Tibial nerve (tissue), 3 donors: ENCODE results near the gene MAP1LC3B.

Experiments
- CTCF ChIP-seq, 5 experiments: fragments of 200-600 bp in 3 of 5; fragments of 450-650 bp in 2 of 5; sonication (generic) in 3 of 5; IDR thresholded peaks; one replicate each; pipeline ENCODE4 v1.5.1; 2016 to 2019; ENCODE audit warnings: antibody characterized with exemption in 5 of 5, mild to moderate bottlenecking in 3 of 5, moderate library complexity in 2 of 5
- POLR2A ChIP-seq, 2 donors: fragments of 450-650 bp; IDR thresholded peaks; one replicate each; pipeline ENCODE4 v1.6.1; 2017; ENCODE audit warnings: antibody characterized with exemption in 2 of 2, mild to moderate bottlenecking in 2 of 2, moderate library complexity in 2 of 2

GRCh38 chr16:87443964-87444363 lies 51.8 kb downstream of the MAP1LC3B start:
- TF ChIP-seq CTCF (IDR thresholded peaks at IDR 0.05) (no peak), POLR2A (IDR thresholded peaks at IDR 0.05) (no peak)
